ENCODE measurements around the gene BMP8A.

Gene BMP8A

GRCh38 chr1:39483276-39483675 lies 8.2 kb upstream of the BMP8A start:
- H3K4me3 ChIP-seq (ENCODE audit: low read length): no peak overlapping the region
- DNase-seq (ENCODE audit: low read depth): no peak
- no peak for TF ChIP-seq CTCF (IDR thresholded peaks at IDR 0.05; ENCODE audit: insufficient read depth, low read depth, low read length, missing control alignments)

DNA sequence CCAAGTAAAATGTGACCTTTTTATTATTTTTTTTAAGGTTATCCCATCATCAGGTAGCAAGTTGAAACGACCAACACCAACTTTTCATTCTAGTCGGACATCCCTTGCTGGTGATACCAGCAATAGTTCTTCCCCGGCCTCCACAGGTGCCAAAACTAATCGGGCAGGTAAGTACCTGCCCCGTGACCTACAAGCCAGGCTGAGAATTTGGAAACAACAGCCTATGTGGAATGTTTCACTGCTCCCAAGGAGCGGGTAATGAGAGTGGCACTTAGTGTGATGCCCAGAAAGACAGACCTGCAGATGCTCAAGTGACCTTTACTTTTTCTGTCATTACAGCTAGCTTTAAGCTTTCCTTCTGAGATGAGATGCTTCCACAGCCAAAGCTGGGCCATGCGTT lies 6.9 kb upstream of the BMP8A start:
- H3K4me3 ChIP-seq (ENCODE audit: low read length): no peak overlapping the region
- no peak for TF ChIP-seq CTCF (IDR thresholded peaks at IDR 0.05; ENCODE audit: insufficient read depth, low read depth, low read length, missing control alignments)
- no peak for DNase-seq (ENCODE audit: low read depth)

GRCh38 chr1:39485046-39485803 lies 6.2 kb upstream of the BMP8A start:
- no peak for DNase-seq (ENCODE audit: low read depth)
- no peak overlapping the region for H3K4me3 ChIP-seq (ENCODE audit: low read length)
- TF ChIP-seq CTCF (IDR thresholded peaks at IDR 0.05; ENCODE audit: insufficient read depth, low read depth, low read length, missing control alignments): no peak

GRCh38 chr1:39488012-39488545 lies 3.4 kb upstream of the BMP8A start:
- H3K4me3 ChIP-seq (ENCODE audit: low read length): no peak overlapping the region
- no peak for TF ChIP-seq CTCF (IDR thresholded peaks at IDR 0.05; ENCODE audit: insufficient read depth, low read depth, low read length, missing control alignments)
- DNase-seq (ENCODE audit: low read depth): no peak

GRCh38 chr1:39488793-39489566 lies 2.5 kb upstream of the BMP8A start:
- DNase-seq (ENCODE audit: low read depth): no peak
- no peak overlapping the region for H3K4me3 ChIP-seq (ENCODE audit: low read length)
- no peak for TF ChIP-seq CTCF (IDR thresholded peaks at IDR 0.05; ENCODE audit: insufficient read depth, low read depth, low read length, missing control alignments)

- H3K4me3 ChIP-seq (ENCODE audit: low read length): no peak overlapping the region
- no peak for TF ChIP-seq CTCF (IDR thresholded peaks at IDR 0.05; ENCODE audit: insufficient read depth, low read depth, low read length, missing control alignments)
- no peak for DNase-seq (ENCODE audit: low read depth)
These were observed 1.7 kb upstream of the BMP8A start for GRCh38 chr1:39489567-39490239.
